C4-2B (cell line): Measurements from ENCODE around the gene DIS3L2.

ENCODE experiments used
- ZFX ChIP-seq: fragments of 450-650 bp; IDR thresholded peaks from 2 replicates; pipeline ENCODE4 v1.6.1; 2017
- TF ChIP-seq, protein P1 (sequence below): fragments of 450-650 bp; conservative IDR thresholded peaks from 2 replicates; pipeline ENCODE4 v1.5.1; 2017; ENCODE audit warnings: mild to moderate bottlenecking

DNA sequence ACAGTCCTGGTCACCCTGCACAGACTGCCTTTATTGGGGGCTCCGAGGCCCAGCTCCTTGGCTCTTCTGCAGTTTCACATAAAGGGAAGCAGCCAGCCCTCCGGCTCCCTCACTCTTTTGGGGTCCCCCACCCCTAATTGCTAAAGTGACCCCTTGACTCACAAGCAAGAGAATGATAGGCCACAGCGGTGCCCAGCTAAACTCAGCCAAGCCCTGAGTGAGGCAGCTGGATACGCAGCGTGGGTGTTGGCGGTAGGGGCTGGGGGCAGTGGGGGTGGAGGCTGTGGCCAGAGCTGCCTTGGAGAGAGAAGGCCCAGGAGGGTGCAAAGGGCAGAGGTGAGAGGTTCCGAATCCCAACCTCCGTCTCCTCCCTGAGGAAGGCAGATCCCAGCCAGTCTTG, 391.6 kb downstream of the DIS3L2 start:
- TF ChIP-seq, protein P1, sequence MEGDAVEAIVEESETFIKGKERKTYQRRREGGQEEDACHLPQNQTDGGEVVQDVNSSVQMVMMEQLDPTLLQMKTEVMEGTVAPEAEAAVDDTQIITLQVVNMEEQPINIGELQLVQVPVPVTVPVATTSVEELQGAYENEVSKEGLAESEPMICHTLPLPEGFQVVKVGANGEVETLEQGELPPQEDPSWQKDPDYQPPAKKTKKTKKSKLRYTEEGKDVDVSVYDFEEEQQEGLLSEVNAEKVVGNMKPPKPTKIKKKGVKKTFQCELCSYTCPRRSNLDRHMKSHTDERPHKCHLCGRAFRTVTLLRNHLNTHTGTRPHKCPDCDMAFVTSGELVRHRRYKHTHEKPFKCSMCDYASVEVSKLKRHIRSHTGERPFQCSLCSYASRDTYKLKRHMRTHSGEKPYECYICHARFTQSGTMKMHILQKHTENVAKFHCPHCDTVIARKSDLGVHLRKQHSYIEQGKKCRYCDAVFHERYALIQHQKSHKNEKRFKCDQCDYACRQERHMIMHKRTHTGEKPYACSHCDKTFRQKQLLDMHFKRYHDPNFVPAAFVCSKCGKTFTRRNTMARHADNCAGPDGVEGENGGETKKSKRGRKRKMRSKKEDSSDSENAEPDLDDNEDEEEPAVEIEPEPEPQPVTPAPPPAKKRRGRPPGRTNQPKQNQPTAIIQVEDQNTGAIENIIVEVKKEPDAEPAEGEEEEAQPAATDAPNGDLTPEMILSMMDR, result no peak
- TF ChIP-seq ZFX, result no peak
